Activated CD4-positive, CD25-positive, alpha-beta regulatory T cell treated with anti-CD3 and anti-CD28 coated beads, Interleukin-2, amount 50 U/mL, for 24 hours (primary cell): ENCODE results near the gene DOCK3.
"Not testable (repeated sequence)": the region's sequence is repeated elsewhere in the genome, so short reads cannot be mapped to it uniquely, and the experiment has no call there.

ENCODE experiments used
- ATAC-seq, 2 donors: fragments of 150-1000 bp; cut with Tn5 transposase; one replicate each; pipeline ENCODE4 v1.10.0; 2021; ENCODE audit warnings: mild to moderate bottlenecking in 1 of 2, moderate library complexity in 1 of 2

The DOCK3 gene

DNA sequence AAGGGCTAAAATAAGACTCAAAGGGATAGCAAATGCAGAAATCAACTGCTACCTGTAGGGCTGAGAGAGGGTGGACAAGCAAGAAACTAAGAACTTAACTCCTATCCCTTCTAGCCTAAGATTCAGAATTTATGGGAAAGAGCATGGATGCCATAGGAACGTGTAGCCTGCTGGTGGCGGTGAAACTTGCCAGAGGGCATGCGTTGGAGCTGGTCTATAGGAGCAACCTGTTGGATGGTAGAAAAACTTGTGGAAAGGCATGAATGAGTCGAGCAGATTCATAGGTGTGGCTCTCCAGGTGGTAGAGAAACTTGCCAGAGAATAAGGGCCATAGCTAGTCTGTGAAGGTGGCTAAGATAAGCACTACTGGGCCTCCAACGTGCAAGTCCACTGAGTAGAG, 137.2 kb downstream of the DOCK3 start:
- ATAC-seq = no peak

DNA sequence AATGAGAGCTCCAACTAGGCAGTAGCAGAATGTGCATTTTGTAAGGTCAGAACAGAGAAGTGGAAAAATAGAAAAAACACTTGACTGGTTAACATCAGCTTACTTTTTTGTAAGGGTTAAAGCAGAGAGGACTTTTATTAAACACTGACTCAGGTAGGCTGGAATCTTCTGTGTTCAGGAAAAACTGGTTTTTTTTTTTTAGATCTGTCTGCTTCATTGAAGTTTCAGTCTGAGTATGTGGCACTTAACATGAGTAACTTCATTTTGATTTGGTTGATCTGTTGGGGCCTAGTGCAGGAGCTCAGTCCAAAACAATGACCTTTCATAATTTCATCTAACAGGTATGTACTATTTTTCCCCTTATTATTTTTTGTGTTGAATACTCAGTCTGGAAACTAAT, 141.1 kb downstream of the DOCK3 start:
- ATAC-seq = no peak

DNA sequence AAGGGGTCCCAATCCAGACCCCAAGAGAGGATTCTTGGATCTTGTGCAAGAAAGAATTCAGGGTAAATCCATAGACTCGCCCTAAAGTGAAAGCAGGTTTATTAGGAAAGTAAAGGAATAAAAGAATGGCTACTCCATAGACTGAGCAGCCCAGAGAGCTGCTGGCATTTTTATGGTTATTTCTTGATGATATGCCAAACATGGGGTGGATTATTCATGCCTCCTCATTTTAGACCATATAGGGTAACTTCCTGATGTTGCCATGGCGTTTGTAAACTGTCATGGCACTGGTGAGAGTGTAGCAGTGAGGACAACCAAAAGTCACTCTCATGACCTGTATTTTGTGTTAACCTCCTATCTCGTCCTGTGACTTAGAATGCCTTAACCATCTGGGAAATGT, 142.2 kb downstream of the DOCK3 start:
- no peak for ATAC-seq

DNA sequence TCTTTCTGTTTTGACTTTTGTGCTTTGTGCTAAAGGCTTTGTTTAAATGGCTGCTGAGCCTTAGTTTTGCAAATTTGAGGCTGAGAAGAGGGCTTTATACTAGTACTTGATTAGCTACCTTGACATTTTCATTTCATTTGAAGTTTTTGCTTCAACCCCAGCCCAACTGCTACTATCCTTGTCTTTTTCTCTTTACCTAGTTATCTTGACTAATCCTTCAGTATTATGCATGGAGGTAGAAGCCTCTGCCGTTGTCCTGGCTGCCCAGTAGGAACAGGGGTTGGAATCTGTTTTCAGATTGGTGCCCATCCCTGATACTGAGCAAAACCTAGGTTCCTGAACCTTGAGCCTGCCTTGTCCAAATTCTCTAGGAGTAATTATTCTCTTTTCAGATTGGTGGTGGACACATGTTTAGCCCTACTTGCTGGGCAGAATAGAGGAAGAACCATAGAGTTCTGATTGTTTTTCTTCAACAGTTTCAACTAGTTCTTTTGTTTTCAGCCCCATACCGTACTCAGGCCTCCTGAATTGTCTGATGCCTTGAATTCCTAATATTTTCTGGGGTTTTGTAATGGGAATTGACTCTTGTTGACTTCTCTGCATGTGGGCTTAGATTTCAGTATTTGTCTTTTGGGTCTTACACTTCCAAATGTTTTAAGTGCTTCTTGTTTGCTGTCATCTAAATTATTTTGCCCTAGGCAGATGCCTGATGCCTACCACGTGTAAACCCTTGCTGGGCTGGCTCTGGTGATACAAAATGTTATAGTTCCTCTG, 143.2 kb downstream of the DOCK3 start:
- no peak for ATAC-seq

DNA sequence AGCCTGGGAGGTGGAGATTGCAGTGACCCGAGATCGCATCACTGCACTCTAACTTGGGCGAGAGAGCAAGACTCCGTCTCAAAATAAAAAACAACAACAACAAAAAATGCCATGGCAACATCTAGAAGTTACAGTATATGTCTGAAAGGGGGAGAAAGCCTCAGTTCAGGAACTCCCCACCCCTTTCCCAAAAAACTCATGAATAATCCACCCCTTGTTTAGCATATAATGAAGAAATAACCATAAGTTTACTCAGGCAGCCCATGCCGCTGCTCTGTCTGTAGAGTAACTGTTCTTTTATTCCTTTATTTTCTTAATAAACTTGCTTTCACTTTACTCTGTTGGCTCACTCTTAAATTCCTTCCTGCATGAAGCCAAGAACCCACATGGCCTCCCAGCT, 145.2 kb downstream of the DOCK3 start:
- ATAC-seq = no peak

DNA sequence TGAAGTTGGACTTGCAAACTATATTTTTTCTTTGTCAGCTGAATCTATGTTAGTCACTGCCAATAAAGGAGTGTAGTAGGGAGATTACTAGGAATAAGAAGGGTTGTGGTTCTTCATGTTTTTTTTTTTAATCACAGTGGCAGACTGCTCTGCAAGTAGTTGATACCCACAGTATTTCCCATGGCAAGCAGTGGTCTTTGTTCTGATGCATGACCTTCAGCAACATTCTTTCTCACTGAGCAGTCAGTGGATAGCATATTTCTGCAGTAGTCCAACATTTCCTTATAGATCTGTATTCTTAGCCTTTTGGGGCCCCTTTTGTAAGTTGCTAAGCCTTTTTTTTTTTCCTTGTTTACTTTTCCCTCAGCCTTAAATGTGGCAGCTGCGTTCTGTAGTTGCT, 151.1 kb downstream of the DOCK3 start:
- no peak for ATAC-seq

DNA sequence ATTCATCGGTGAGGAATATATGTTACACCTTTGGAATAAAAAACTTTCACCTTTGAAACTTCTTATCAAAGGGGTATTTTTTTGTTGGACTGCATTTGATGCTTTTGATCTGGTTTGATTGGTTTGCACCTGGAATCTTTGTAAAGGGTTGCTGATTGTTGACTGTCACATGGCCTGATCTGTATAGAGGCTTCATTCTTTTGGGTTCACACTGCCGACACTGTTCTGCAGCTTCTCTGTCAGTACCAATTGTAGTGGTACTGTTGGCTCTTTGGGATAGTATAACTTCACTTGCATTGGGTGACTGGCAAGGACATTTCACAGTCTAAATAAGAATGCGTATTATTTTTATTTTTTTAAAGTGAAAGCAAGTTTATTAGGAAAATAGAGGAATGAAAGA, 155.7 kb downstream of the DOCK3 start:
- no peak for ATAC-seq

DNA sequence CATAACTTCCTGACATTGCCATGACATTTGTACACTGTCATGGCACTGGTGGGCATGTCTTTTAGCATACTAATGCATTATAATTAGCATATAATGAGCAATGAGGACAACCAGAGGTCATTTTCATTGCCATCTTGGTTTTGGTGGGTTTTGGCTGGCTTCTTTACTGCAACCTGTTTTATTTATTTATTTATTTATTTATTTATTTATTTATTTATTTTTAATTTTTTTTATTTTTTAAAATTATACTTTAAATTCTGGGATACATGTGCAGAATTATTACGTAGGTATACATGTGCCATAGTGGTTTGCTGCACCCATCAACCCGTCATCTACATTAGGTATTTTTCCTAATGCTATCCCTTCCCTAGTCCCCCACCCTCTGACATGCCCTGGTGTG, 156.3 kb downstream of the DOCK3 start:
- not testable (repeated sequence) for ATAC-seq

DNA sequence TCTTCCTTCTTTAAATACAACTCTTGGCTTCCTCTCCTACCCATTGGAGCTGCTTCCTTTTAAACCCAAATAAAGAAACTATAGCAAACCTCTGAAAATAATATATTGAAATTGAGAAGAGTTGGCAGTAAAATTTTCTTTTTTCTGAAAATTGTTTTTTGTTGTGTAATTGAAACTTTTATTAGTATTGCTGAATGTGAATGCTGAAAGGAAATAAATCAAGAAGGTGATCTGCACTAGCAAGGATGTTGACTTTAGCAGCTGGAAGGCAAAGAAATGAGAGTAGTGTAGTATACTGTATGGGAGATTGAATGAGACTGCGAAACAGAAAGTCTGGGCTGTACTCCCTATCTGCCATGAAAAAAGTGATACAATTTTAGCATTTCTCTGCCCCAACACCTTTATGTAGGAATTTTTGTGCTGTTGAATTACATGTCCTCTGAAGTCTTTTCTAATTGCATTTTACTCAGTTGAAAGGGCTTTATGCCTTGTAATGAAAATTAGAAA, 166.3 kb downstream of the DOCK3 start:
- ATAC-seq = no peak

DNA sequence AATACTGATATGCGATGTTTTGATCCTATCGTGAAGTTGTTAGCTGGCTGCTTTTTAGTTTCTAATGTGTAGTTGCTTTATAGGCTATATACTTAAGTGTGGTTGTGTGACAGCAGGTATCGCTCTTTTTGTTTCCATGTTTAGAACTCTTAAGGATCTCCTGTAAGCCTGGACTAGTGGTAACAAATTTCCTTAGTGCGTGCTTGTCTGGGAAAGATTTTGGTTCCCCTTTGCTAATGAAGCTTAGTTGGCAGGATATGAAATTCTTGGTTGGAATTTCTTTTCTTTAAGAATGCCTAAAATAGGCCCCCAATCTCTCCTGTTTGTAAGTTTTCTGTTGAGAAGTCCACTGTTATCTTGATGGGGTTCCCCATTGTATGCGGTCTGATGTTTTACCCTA, 173.6 kb downstream of the DOCK3 start:
- no peak for ATAC-seq

DNA sequence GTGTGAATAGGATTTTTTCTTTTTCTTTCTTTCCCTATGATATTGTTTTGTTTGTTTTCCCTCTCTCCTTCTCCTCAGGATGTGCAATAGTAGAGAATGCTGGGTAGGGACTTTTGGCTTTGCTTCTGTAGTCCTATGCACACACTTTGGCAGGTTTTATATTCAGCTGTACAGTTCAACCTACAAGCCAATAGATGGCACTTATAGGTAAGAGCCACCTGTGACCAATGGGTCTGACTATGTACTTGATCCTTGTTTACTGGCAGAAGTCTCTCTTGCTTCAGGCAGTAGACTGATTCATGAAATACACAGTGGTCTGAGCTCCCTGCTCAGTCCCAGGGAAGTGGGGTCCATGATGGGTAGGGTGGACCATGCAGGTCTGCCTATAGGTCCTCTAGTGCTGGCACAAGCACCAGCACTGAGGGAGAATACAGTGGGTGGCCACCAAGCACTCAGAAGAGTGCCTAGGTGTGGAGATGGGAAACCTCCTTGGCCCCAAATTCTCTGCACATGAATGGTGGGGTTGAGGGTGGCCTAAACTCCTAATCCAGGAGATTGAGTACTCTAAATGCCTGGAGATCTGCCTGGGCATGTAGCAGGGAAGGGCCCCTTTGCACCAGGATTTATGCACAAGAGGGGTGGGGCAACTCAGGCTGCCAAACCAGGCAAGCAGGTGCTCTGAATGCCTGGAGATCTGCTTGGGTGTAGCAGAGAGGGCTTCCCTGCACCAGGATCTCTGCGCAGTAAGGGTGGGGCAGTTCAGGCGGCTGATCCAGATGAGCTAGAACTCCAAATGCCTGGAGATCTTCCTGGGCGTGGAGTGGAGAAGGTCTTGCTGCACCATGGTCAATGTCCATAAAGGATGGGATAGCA, 176.1 kb downstream of the DOCK3 start:
- no peak for ATAC-seq

DNA sequence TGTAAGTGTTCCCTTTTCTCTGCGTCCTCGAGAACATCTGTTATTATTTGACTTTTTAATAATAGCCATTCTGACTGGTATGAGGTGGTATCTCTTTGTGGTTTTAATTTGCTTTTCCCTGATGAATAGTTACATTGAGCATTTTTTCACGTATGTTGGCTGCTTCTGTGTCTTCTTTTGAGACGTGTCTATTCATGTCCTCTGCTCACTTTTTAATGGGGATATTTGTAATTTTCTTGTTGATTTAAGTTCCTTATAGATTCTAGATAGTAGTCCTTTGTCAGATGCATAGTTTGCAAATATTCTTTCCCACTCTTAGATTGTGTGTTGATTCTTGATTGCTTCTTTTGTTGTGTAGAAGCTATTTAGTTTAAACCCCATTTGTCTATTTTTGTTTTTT, 179.2 kb downstream of the DOCK3 start:
- ATAC-seq = no peak

DNA sequence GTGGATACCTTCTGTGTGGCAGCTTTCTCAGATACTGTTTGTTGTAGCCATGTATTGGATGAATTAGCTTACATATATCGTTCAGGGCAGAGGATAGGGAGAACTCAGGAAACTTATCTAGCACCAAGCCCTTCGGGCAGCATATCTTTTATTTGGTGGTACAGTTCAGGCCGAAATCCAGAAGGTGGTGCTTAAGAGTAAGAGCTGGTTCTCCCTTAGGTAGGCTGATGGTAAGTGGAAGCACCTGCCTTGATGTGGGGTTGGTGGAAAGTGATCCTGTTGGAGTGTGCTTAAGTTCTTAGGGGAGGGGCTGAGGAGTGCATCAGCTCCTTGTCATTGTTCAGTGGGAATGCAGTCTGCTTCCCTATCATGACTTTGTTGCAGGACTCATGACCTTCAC, 187.5 kb downstream of the DOCK3 start:
- no peak for ATAC-seq

DNA sequence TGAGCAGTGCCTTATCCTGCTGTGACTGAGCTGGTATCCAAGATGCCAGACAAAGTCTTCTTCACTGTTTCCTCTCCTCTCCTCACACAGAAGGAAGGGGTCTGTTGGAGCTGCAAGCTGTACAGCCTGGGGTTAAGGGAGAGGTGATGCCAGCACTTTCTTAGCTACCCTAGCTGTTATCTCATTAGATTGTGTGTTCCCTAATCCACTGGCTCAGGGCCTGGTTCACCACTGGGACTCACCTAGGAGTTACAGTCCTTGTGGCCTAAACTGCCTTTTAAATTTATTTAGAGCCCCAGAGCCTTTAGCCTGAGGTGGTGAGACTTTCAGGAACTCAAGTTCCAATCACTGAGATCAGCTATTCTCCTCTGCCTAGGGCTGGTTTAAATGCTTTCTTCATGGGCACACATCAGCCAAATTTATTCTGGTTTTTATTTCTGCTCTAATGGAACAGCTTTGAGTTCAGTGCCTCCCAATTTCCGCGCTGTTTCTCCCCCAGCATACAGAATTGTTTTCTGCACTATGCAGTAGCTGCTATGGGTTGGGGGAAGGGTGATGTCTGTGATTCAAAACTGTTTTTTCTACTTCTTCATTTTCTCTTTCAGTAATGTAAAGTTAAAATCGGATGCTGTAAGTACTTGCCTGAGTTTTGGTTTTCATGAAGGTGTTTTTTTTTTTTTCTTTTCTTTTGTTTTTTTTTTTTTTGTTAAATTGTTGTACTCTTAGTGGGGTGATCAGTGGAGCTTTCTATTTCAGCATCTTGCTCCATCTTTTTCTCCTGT, 198.8 kb downstream of the DOCK3 start:
- no peak for ATAC-seq

DNA sequence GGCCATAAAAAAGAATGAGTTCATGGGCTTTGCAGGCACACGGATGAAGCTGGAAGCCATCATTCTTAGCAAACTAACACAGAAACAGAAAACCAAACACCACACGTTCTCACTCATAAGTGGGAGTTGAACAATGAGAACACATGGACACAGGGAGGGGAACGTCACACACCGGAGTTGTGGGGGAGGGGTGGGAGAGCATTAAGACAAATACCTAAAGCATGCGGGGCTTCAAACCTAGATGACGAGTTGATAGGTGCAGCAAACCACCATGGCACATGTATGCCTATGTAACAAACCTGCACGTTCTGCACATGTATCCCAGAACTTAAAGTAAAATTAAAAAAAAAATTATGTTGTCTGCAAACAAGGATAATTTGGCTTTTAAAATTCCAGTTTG, 200.1 kb downstream of the DOCK3 start:
- ATAC-seq = not testable (repeated sequence)

DNA sequence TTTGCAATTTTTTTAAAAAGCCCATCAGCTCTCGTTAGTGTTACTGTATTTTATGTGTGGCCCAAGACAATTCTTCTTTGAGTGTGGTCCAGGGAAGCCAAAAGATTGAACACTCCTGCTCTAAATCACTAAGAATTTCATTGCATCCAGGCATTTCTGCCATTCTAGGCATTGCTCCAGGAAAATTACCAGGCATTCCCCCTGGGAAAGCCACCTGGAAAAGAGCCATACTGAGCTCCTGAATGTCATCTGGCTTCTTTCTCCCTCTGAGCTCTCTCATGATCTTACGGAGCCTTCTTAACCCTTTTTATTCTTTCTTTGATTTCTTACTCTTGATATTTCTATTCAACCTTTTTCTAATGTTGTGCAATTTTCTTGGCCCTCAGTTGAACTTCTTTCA, 202.2 kb downstream of the DOCK3 start:
- ATAC-seq = no peak

DNA sequence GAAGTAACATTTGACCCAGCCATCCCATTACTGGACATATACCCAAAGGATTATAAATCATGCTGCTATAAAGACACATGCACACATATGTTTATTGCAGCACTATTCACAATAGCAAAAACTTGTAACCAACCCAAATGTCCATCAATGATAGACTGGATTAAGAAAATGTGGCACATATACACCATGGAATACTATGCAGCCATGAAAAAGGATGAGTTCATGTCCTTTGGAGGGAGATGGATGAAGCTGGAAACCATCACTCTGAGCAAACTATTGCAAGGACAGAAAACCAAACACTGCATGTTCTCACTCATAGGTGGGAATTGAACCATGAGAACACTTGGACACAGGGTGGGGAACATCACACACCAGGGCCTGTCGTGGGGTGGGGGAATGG, 208.0 kb downstream of the DOCK3 start:
- ATAC-seq = not testable (repeated sequence)

DNA sequence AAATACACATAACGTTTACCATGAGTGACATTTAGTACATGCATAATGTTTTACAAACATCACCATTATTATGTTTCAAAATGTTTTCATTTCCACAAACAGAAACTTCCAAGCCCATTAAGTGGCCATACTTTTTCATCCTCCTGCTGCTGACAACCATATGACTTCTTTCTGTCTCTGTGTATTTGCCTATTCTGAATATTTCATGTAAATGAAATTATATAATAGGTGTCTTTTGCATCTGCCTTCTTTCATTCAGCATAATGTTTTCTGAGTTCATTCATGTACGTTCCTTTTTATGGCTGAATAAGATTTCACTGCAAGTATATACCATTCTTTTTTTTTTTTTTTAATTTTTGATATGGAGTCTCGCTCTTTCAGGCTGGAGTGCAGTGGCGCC, 209.0 kb downstream of the DOCK3 start:
- ATAC-seq = no peak

DNA sequence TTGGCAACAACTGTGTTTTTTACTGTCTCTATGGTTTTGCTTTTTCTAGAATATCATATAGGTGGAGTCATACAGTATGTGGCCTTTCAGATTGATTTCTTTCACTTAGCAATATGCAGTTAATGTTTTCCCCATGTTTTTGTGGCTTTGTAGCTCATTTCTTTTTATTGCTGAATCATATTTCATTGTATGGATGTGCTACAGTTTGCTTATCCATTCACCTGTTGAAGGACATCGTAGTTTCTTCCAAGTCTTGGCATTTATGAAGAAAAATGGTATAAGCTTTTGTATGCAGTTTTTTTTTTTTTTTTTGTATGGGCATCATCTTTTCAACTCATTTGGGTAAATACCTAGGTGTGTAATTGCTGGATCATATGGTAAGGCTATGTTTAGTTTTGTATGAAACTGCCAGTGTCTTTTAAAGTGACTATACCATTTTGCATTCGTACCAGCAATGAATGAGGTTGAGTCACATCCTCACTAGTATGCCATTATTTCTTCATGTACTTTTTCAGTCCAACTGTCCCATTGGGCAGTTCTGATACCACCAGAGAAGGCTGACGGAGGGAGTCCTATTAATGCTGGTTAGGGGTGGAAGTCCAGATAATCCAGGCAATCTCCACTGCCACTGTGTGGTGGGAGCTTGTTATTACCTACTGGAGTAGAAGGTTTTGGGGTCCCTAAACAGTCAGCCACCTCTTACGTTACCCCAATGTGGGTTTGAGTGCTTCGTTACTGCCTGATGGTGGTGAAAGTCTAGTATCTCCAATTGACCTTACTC, 210.5 kb downstream of the DOCK3 start:
- ATAC-seq = no peak

DNA sequence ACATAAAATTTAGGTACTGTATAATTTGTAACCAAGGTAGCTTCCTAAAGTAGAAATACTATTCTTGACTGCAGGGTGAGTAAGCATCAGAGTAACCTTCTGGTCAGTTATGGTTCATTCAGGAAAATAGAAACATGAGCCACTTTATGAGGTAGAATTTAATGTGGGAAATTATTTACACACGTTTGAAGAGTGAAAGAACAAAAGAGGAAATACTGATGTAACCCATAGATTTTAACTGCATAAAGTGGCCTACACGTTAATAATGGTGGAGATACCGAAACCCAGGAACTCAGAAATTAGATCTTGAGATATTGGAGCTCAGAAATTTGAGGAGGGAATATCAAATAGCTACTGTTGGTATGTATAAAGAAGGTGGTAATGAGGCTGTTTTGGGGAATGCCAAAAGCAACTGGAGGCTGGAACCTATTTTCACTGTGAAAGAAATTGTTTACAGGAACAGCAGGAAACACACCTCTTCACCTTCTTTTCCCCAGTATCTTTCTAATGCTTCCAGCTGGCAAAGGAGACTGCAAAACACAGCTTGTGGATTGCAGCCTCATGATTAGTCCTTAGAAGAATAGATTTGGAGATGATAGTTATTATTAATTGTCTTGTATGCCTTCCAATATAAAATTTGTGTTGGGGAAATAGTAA, 216.1 kb downstream of the DOCK3 start:
- ATAC-seq = no peak

DNA sequence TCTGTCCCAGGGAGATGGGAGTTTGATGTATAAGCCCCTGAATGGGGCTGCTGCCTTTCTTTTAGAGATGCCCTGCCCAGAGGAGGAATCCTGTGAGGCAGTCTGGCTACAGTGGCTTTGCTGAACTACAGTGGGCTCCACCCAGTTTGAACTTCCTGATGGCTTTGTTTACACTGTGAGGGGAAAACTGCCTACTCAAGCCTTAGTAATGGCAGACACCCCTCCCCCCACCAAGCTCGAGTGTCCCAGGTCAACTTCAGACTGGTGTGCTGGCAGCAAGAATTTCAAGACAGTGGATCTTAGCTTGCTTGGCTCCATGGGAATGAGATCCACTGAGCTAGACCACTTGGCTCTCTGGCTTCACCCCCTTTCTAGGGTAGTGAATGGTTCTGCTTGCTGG, 226.4 kb downstream of the DOCK3 start:
- not testable (repeated sequence) for ATAC-seq

DNA sequence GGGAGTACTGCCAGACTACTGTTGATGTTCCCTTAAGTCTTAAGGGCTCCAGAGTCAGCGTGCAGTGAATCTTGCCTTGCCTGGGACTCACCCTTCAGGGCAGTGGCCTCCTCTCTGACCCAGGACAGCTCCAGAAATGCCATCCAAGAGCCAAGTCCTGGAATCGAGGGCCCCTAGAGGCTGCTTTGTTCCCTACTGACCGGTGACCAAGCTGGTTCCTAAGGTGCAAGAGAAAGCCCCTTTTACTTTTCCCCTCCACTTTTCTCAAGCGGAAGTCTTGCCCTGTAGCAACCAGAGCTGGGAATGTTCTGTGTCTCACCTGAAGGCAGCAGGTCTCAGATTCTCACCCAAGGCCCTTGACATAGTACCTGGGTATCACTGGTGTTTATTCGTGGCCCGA, 238.0 kb downstream of the DOCK3 start:
- no peak for ATAC-seq
